Osteoblast (primary cell): Measurements from ENCODE around the gene GFOD2. TPM values are rescaled to one million over a fixed set of nuclear protein-coding genes. Genes with fewer than 3 reads are reported as not detected.

Experiments used
- DNase-seq: peaks from one replicate; pipeline ENCODE4 v3.0.0; 2011; ENCODE audit warnings: low spot score, mixed read lengths; ENCODE audit not compliant: insufficient read length; ENCODE audit errors: missing footprints
- H2AFZ ChIP-seq: 2 replicates; pipeline ENCODE4 v1.6.0; 2011; ENCODE audit warnings: mild to moderate bottlenecking, low read length
- H3K27ac ChIP-seq: 2 replicates; pipeline ENCODE4 v1.5.1; 2011; ENCODE audit warnings: mild to moderate bottlenecking, low read depth, low read length, moderate library complexity
- H3K27me3 ChIP-seq: 2 replicates; pipeline ENCODE4 v1.6.0; 2012; ENCODE audit warnings: mild to moderate bottlenecking, control low read depth, inconsistent platforms, low read length, moderate library complexity; ENCODE audit not compliant: insufficient read depth
- H3K36me3 ChIP-seq: 2 replicates; pipeline ENCODE4 v1.5.1; 2011; ENCODE audit warnings: mild to moderate bottlenecking, low read length, control low read depth, moderate library complexity; ENCODE audit not compliant: insufficient read depth
- H3K4me1 ChIP-seq: 2 replicates; pipeline ENCODE4 v1.5.1; 2011; ENCODE audit warnings: mild to moderate bottlenecking, low read length, control low read depth, moderate library complexity; ENCODE audit not compliant: insufficient read depth
- H3K4me2 ChIP-seq: 2 replicates; pipeline ENCODE4 v1.6.0; 2011; ENCODE audit warnings: mild to moderate bottlenecking, low read length; ENCODE audit not compliant: insufficient read depth
- H3K4me3 ChIP-seq: fragments of 200-600 bp; sonication (generic); 3 replicates; pipeline ENCODE4 v1.5.1; 2012; ENCODE audit warnings: mild to moderate bottlenecking, low read length, inconsistent platforms; ENCODE audit not compliant: insufficient read depth
- H3K79me2 ChIP-seq: 2 replicates; pipeline ENCODE4 v1.6.0; 2012; ENCODE audit warnings: mild to moderate bottlenecking, low read length, control low read depth, inconsistent platforms; ENCODE audit not compliant: insufficient read depth
- H3K9me3 ChIP-seq: 2 replicates; pipeline ENCODE4 v1.5.1; 2011; ENCODE audit warnings: low read depth, low read length, control low read depth
- H4K20me1 ChIP-seq: 2 replicates; pipeline ENCODE4 v1.6.0; 2012; ENCODE audit warnings: mild to moderate bottlenecking, low read length, control low read depth; ENCODE audit not compliant: insufficient read depth
- total RNA-seq: library from RNA; depleted of rRNA; stranded (reverse); fragments of >200 nt; gene quantifications from 2 replicates; pipeline ENCODE4 v1.2.3, GENCODE V29; 2012
- TF ChIP-seq, protein P1 (sequence below): IDR thresholded peaks from 2 replicates; pipeline ENCODE4 v1.5.1; 2011; ENCODE audit warnings: mild to moderate bottlenecking, low read depth, low read length, moderate library complexity; ENCODE audit errors: extremely low read depth

The GFOD2 gene
- total RNA-seq, 1 donor = 15.9 TPM

DNA sequence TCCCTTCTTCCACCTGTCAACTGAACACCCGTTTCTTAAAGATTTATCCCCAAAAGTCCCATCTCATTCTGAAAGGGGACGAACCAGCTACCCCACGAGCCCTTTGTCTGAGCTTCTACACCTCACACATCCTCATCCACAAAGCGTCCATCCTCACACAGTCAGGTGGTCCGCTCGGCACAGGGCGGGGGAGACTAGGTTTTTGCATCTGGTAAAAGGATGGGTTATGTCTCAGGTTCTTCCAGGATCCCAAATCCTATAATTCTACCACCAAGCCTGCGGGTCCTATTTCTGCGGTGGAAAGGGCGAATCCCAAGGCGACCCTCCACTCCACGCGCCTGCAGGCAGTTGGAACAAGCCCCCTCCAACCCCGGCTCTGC, 458 bp downstream of the GFOD2 start:
- TF ChIP-seq, protein P1, sequence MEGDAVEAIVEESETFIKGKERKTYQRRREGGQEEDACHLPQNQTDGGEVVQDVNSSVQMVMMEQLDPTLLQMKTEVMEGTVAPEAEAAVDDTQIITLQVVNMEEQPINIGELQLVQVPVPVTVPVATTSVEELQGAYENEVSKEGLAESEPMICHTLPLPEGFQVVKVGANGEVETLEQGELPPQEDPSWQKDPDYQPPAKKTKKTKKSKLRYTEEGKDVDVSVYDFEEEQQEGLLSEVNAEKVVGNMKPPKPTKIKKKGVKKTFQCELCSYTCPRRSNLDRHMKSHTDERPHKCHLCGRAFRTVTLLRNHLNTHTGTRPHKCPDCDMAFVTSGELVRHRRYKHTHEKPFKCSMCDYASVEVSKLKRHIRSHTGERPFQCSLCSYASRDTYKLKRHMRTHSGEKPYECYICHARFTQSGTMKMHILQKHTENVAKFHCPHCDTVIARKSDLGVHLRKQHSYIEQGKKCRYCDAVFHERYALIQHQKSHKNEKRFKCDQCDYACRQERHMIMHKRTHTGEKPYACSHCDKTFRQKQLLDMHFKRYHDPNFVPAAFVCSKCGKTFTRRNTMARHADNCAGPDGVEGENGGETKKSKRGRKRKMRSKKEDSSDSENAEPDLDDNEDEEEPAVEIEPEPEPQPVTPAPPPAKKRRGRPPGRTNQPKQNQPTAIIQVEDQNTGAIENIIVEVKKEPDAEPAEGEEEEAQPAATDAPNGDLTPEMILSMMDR = no peak
- H4K20me1 ChIP-seq = peaks cover 14% of the 10 kb centered on the region
- H2AFZ ChIP-seq = peak overlapping the region; percentile 89
- no peaks in the 10 kb centered on the region for H3K27me3 ChIP-seq
- H3K4me2 ChIP-seq = peak overlapping the region; percentile 100
- peaks cover 4% of the 10 kb centered on the region for H3K36me3 ChIP-seq
- H3K9me3 ChIP-seq = no peaks in the 10 kb centered on the region
- H3K4me1 ChIP-seq = peaks cover 32% of the 10 kb centered on the region
- peaks cover 54% of the 10 kb centered on the region for H3K79me2 ChIP-seq
- peak overlapping the region; percentile 95 for H3K4me3 ChIP-seq
- peak; percentile 65 for DNase-seq
- H3K27ac ChIP-seq = peak overlapping the region; percentile 94

DNA sequence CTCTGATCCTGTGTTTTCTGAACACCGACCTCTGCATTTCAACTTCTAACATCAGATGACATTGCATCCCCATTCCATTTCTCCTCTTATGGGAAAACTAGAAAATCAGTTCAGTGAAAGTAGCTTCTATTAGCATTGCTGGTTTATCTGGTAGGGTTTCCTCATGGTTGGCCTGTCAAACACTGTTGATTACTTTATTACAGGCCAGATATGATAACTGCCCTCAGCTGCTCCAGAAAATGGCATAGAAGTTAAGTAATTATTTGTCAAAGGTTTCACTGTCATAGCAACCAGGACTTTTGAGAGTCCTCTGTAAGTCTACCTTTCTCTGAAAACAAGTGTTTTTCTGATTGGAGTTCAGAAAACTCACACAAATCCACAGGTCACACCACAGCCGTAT, 3.0 kb downstream of the GFOD2 start:
- no peaks in the 10 kb centered on the region for H3K27me3 ChIP-seq

DNA sequence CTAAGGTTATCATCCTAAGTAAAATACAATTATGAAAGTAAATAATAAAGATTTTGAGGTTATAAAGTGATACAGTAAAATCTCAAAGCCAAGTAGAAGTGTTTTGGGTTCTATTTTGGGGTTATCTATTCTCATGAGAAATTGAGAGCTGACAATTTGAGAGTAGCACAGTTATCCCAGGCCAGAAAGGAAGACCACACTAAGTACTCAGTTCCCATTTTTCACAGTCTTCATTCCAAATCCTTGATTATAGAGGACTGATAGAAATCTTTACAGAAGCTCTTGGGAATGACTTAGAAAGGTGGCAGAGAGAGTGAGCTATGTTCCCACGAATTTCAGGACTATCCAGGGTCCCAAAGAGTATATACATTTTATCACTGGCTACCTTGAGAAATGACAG, 4.6 kb downstream of the GFOD2 start:
- no peak overlapping the region for H3K27ac ChIP-seq
- peaks cover 83% of the 10 kb centered on the region for H3K79me2 ChIP-seq
- peaks cover 4% of the 10 kb centered on the region for H3K36me3 ChIP-seq
- TF ChIP-seq, protein P1 = no peak
- H3K4me1 ChIP-seq = peaks cover 13% of the 10 kb centered on the region
- H2AFZ ChIP-seq = no peak overlapping the region
- H3K4me3 ChIP-seq = no peak overlapping the region
- H4K20me1 ChIP-seq = peaks cover 26% of the 10 kb centered on the region
- no peak overlapping the region for H3K4me2 ChIP-seq
- no peaks in the 10 kb centered on the region for H3K27me3 ChIP-seq
- no peak for DNase-seq
- H3K9me3 ChIP-seq = no peaks in the 10 kb centered on the region

More for the DNA sequence above, 3.0 kb downstream of the GFOD2 start:
- TF ChIP-seq, protein P1 = no peak
- Histone ChIP-seq H2AFZ (no peak overlapping the region), H4K20me1 (peaks cover 20% of the 10 kb centered on the region), H3K27ac (no peak overlapping the region), H3K79me2 (peaks cover 71% of the 10 kb centered on the region), H3K9me3 (no peaks in the 10 kb centered on the region), H3K36me3 (peaks cover 4% of the 10 kb centered on the region), H3K4me3 (no peak overlapping the region), H3K4me1 (peaks cover 22% of the 10 kb centered on the region), H3K4me2 (no peak overlapping the region)
- no peak for DNase-seq

DNA sequence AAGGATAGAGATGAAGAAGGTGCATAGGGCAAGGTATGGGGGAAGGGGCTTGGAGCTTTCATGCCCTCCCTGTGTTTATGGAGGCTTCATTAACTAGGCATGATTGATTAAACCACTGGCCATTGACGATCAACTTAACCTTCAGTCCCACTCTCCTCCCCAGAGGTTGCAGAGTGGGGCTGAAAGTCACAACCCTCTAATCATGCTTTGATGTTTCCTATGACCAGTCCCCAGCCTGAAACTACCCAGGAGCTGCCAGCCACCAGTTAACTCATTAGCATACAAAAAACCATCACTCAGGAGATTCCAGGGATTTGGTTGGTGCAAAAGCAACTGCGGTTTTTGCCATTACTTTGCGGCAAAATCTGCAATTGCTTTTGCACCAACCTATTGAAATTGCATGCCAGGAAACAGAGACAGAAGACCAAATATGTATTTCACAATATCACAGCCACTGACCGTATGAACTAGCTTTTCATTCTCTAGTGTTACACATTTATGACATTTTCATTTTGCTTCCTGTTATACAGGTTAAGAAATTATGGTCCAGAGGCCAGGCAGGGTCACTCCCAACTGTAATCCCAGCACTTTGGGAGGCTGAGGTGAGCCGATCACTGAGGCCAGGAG, 5.4 kb downstream of the GFOD2 start:
- Histone ChIP-seq H3K9me3 (no peaks in the 10 kb centered on the region), H3K4me1 (peaks cover 14% of the 10 kb centered on the region), H2AFZ (no peak overlapping the region), H3K36me3 (peaks cover 4% of the 10 kb centered on the region), H3K4me3 (no peak overlapping the region), H3K4me2 (no peak overlapping the region), H4K20me1 (peaks cover 34% of the 10 kb centered on the region), H3K27me3 (no peaks in the 10 kb centered on the region), H3K27ac (no peak overlapping the region), H3K79me2 (peaks cover 83% of the 10 kb centered on the region)
- no peak for DNase-seq
- TF ChIP-seq, protein P1 = no peak
